ENCODE data around the gene EIF1. TPM values are rescaled to one million over a fixed set of nuclear protein-coding genes. Genes with fewer than 3 reads are reported as not detected.

The EIF1 gene
- total RNA-seq, 2 donors from 2014 or later: 574 to 740 TPM

DNA sequence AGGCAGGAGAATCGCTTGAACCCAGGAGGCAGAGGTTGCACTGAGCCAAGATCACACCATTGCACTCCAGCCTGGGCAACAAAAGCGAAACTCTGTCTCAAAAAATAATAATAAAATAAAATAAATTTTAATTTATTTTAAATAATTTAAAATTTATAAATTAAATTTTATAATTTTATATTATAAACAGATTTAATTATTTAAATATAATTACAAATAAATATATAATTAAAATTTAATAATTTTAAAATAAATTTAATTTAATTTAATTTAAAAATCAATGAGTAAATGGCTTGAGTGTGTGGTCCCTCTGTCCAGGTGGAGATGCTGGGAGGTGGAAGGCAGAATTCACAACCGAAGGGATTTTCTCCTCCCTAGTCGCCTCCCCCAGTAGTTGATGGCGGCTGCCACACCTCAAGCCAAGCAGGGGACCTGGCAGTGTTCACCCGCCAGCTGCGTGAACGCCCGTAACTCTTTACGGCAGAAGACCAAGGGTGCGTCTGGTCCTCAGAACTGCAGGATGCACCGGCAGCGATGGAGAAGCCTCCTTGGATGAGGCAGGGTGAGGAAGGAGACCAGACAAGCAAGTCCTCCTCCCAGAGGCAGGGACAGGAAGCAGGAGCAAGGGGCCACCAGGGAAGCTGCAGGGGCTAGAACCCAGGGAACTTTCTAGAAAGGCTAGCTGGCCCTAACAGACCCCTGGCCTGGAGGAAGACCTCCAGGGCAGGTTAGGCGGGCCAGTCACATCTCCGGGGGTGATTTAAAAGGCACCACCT, 41.5 kb upstream of the EIF1 start:
- TF ChIP-seq CTCF (IDR thresholded peaks at IDR 0.05): no peak
- H3K9me3 ChIP-seq: no peaks in the 10 kb centered on the region
- H3K27ac ChIP-seq: no peak overlapping the region
- DNase-seq: no peak
- H3K9ac ChIP-seq (ENCODE audit: low read depth in 2 of 2, low read length in 2 of 2): peak overlapping the region in 1 of 2 donors; percentile 95
- no peaks in the 10 kb centered on the region for H3K27me3 ChIP-seq
- peaks cover 12% of the 10 kb centered on the region for H3K4me1 ChIP-seq
- no peak overlapping the region for H3K4me3 ChIP-seq
- H3K36me3 ChIP-seq: no peaks in the 10 kb centered on the region
- intact Hi-C loops (cut with DNase I): loop anchor here (5.0 to 10.0 kb wide), 5 partner anchors 62 to 845 kb away; partner anchors contain the start of genes KRT14, KRT35 and KRT36

GRCh38 chr17:41647940-41648410, 40.7 kb upstream of the EIF1 start:
- Histone ChIP-seq H3K27ac (peak overlapping the region; percentile 76), H3K9me3 (no peaks in the 10 kb centered on the region), H3K9ac (ENCODE audit: low read depth in 2 of 2, low read length in 2 of 2) (peak overlapping the region; percentile 68 to 95), H3K27me3 (no peaks in the 10 kb centered on the region), H3K4me1 (peaks cover 19% of the 10 kb centered on the region), H3K4me3 (peak overlapping the region; percentile 29), H3K36me3 (no peaks in the 10 kb centered on the region)
- intact Hi-C loops (cut with DNase I): loop anchor here (1.0 to 10.0 kb wide), 6 partner anchors 14 to 846 kb away; partner anchors contain the start of genes KRT14, KRT35 and KRT36
- DNase-seq: peak; percentile 96
- peak; percentile 98 for TF ChIP-seq CTCF (IDR thresholded peaks at IDR 0.05)

DNA sequence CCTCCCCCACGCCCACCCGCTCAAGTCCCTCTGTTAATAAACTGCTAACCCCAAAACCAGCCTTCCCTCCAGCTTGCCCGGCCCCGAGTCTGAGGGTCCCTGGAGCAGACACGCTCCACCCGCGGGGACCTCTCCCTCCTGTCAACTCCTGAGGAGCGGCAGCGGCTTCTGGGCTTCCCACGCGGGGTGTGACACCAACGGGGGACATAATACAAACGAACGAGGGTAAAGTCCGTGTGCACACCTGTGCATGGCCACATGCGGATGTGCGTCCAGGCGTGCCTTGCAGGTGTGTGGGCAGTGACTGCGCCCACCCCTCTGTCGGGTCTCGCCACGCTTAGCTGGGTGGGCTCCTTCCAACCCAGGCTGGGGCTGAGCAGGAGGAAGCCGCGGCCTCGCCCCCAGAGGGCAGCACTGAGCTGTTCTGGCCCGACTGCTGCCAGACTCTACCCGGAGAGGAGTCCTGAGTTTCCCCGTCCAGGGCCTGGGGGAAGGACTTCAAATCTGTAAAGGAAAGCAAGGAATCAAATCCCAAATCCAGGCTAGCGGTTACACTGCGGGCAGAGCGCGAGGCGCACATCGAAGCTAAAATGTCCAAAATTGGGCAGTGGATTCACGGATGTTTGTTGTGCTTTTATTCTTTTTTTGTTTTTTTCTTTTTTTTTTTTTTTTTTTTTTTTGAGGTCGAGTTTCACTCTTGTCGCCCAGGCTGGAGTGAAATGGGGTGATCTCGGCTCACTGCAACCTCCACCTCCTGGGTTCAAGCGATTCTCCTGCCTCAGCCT, 40.1 kb upstream of the EIF1 start:
- peak; percentile 91 for TF ChIP-seq CTCF (IDR thresholded peaks at IDR 0.05)
- H3K4me1 ChIP-seq: peaks cover 26% of the 10 kb centered on the region
- DNase-seq: peak; percentile 91
- peak overlapping the region; percentile 76 for H3K27ac ChIP-seq
- intact Hi-C loops (cut with DNase I): loop anchor here (1.0 to 10.0 kb wide), 6 partner anchors 14 to 846 kb away; partner anchors contain the start of genes KRT14, KRT35 and KRT36
- H3K36me3 ChIP-seq: no peaks in the 10 kb centered on the region
- peak overlapping the region; percentile 68 to 95 for H3K9ac ChIP-seq (ENCODE audit: low read depth in 2 of 2, low read length in 2 of 2)
- peak overlapping the region; percentile 29 for H3K4me3 ChIP-seq
- H3K9me3 ChIP-seq: no peaks in the 10 kb centered on the region
- H3K27me3 ChIP-seq: no peaks in the 10 kb centered on the region

DNA sequence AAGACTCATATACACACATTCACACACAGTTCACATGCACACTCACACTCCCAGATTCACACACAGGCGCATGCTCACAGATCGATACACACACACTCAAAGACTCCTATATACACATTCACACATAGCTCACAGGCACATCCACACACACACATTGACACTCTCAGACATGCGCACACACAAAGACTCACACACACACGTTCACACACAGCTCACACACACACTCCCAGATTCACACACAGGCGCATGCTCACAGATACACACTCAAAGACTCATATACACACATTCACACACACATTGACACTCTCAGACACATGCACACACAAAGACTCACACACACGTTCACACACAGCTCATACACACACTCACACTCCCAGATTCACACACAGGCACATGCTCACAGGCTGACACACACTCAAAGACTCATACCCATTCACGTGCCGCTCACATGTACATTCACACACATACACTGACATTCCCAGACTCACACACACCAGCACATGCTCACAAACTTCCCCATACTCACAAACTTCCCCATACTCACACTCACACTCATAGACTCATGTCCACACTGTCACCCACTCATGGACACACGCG, 38.7 kb upstream of the EIF1 start:
- peak overlapping the region; percentile 89 for H3K27ac ChIP-seq
- intact Hi-C loops (cut with DNase I): loop anchor here (5.0 to 10.0 kb wide), 6 partner anchors 65 to 848 kb away; partner anchors contain the start of genes KRT14, KRT35 and KRT36

More for the DNA sequence above, 38.7 kb upstream of the EIF1 start:
- Histone ChIP-seq H3K9me3 (no peaks in the 10 kb centered on the region), H3K9ac (ENCODE audit: low read depth in 2 of 2, low read length in 2 of 2) (peak overlapping the region in 1 of 2 donors; percentile 95), H3K4me1 (peaks cover 31% of the 10 kb centered on the region), H3K4me3 (no peak overlapping the region), H3K36me3 (no peaks in the 10 kb centered on the region), H3K27me3 (no peaks in the 10 kb centered on the region)
- DNase-seq: no peak
- TF ChIP-seq CTCF (IDR thresholded peaks at IDR 0.05): no peak
